GM10248 (cell line): Measurements from ENCODE around the gene CRADD.
"Not testable (repeated sequence)": the region's sequence is repeated elsewhere in the genome, so short reads cannot be mapped to it uniquely, and the experiment has no call there.

Experiments
- CTCF ChIA-PET: fragments of 300-600 bp; sonication (Branson Sonifier 250); formaldehyde crosslinking; extraction: SDS; loops from one replicate; lab custom pipeline; 2021; ENCODE audit warnings: antibody characterized with exemption; lab: Yijun Ruan, JAX
- POLR2A ChIA-PET: fragments of 350-650 bp; sonication (Branson Sonifier 250); formaldehyde crosslinking; extraction: SDS; loops from one replicate; lab custom pipeline; 2020; ENCODE audit warnings: antibody characterized with exemption; lab: Yijun Ruan, JAX
- DNase-seq: peaks from one replicate; pipeline ENCODE4 v3.0.0; 2012; ENCODE audit errors: extremely low spot score
- TF ChIP-seq, protein P1 (sequence below): IDR thresholded peaks from 2 replicates; pipeline ENCODE4 v1.5.1; 2012; ENCODE audit warnings: mild to moderate bottlenecking, low read depth; ENCODE audit errors: extremely low read depth, missing control alignments, control extremely low read depth

The CRADD gene

DNA sequence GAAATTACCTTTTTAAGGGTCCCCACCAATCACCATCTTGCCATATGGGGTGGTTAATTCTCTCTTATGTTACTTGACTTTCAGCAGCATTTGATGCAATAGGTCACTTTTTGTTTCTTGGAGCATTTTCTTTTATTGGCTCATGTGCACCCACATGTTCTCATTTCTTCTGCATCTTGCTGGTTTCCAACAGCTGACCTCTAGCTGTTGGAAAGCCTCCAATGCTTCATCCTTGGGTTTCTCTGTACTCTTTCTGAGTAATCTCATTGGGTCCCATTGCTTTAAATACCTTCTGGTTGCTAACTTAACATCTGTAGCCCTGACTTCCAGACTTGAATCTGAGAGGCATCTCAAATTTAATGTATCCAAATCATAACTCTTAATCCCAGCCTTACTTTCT, 116.8 kb downstream of the CRADD start:
- CTCF ChIA-PET = interaction anchor here (1.2 to 1.5 kb wide), 2 partner anchors 10 to 17 kb away, joined by 3 to 5 read pairs; no protein-coding TSS in a partner anchor
- DNase-seq = no peak
- POLR2A ChIA-PET = no interaction called here

DNA sequence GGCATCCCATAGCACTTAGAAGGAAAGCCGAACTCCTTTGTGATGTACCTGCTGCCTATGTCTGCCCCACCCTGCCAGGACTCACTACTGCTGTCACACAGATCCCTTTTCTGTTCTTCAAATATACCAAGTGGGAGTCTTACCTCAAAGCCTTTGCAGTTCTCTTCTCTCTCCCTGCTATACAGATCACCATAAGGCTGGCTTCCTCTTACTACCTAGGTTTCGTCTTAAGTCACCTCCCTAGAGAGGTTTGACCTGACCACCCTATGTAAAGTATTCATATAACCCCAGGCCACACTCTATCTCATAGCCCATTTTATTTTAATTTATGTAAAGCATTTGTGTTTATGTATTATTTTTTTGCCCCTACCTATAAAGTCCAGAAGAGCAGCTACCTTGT, 117.6 kb downstream of the CRADD start:
- TF ChIP-seq, protein P1, sequence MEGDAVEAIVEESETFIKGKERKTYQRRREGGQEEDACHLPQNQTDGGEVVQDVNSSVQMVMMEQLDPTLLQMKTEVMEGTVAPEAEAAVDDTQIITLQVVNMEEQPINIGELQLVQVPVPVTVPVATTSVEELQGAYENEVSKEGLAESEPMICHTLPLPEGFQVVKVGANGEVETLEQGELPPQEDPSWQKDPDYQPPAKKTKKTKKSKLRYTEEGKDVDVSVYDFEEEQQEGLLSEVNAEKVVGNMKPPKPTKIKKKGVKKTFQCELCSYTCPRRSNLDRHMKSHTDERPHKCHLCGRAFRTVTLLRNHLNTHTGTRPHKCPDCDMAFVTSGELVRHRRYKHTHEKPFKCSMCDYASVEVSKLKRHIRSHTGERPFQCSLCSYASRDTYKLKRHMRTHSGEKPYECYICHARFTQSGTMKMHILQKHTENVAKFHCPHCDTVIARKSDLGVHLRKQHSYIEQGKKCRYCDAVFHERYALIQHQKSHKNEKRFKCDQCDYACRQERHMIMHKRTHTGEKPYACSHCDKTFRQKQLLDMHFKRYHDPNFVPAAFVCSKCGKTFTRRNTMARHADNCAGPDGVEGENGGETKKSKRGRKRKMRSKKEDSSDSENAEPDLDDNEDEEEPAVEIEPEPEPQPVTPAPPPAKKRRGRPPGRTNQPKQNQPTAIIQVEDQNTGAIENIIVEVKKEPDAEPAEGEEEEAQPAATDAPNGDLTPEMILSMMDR = no peak
- DNase-seq = no peak
- CTCF ChIA-PET = no interaction called here
- POLR2A ChIA-PET = no interaction called here

More for the DNA sequence above, 116.8 kb downstream of the CRADD start:
- TF ChIP-seq, protein P1 = no peak

DNA sequence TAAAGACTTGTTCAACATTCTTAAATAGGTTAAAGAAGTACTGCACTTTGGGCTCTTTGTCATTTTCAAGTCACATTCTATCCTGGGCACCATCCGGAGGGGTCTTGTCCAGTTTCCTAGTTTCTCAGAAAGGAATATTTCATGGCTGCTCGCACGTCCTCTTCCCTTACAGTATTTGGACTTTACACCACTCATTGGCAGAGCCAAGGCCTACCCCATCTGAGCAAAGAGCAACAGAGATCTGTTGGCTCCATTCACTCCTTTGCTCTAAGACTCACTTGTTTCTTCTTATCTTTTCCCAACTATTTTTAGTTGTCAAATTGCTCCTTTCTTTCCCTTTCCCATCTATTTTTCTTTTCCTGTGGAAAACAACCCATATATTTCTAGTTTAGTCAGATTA, 118.2 kb downstream of the CRADD start:
- TF ChIP-seq, protein P1 = no peak
- POLR2A ChIA-PET = no interaction called here
- CTCF ChIA-PET = interaction anchor here (1.2 kb wide), 1 partner anchor 59 kb away, joined by 3 read pairs; no protein-coding TSS in a partner anchor
- no peak for DNase-seq

DNA sequence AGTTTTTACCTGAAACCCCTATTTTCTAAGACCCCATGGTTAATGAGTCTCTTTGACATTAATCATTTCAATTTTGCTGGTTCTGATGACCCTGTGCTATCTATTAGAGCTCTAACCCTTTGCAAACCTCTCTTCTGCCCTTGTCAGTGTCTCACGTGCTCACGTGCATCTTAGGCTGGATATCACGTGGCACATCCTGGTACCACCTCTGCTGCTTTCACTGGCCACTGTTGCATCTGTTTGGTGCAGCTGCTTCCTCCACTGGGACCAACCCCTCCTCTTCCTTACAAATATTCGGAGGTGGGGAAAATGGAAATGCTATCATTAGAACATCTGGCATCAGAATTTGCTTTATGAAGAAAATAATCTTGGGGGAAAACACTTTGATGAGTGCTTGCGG, 119.6 kb downstream of the CRADD start:
- TF ChIP-seq, protein P1 = no peak
- ChIA-PET CTCF (no interaction called here), POLR2A (no interaction called here)
- no peak for DNase-seq

DNA sequence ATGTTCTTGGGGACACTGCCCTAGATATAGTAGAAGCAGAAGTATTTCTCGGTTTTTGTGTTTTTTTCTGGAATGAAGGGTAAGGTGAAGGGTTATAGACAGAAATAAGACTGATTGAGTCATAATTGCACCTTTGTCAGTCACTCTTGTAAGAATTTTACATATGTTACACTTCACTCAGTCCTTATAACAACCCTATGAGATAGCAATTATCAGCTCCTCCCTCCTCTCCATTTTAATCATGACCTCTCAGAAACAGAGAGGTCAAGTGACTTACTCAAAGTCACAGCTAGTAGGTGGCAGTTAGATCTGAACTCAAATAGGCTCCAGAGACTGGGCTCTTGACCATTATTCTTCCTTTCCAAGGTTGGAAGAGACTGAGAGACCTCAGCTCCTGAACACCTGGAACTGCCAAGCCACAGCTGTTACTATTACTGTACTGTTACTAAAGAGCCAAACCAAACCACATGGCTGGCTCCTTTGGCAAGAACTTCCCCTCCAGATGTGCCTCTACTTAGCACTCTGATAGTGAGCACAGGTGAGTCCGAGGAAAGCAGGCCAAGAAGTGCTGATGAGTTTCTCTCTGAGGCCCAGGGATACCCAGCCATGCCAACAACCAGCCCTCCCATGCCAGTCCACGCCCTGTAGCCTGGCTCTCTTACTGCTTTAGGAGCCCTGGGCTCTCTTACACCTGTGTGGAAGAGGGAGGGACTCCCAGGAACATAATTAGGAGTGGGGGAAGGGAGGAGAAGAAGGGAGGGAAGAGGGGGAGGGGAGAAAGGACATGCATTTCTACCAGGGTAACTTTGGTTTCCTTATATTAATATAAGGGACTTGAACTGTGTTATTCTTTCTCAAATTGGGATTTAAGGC, 121.3 kb downstream of the CRADD start:
- TF ChIP-seq, protein P1 = no peak
- no peak for DNase-seq
- POLR2A ChIA-PET = no interaction called here
- CTCF ChIA-PET = interaction anchor here (1.1 kb wide), 1 partner anchor 9 kb away, joined by 5 read pairs; no protein-coding TSS in a partner anchor

DNA sequence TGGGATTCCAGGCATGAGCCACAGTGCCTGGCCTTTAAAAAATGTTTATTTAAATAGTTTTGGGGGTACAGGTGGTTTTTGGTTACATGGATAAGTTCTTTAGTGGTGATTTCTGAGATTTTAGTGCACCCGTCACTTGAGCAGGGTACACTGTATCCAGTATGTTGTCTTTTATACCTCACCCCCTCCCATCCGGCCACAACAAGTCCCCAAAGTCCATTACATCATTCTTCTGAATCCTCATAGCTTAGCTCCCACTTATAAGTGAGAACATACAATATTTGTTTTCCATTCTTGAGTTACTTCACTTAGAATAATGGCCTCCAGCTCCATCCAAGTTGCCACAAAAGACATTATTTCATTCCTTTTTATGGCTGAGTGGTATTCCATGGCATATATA, 124.5 kb downstream of the CRADD start:
- CTCF ChIA-PET, DNase-seq, POLR2A ChIA-PET: not testable (repeated sequence)

DNA sequence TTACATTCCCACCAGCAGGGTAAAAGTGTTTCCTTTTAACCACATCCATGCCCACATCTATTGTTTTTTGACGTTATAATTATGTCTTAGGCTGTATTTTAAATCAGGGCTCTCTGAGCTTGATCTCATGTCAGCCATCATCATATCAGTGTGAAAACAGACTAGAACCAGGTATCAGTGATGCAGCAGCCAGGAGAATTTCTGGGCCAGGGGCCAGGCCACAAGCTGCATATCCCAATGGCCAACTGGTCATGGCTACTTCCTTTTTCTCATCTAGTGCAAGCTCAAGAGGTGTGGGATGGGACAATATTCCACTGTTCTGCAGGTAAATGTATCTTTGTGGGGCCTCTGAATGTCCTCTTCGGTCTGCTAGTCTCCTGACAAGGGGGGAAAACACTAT, 125.1 kb downstream of the CRADD start:
- no peak for DNase-seq
- TF ChIP-seq, protein P1 = no peak
- ChIA-PET CTCF (interaction anchor here (1.0 to 2.6 kb wide), 4 partner anchors 22 to 237 kb away, joined by 3 to 8 read pairs (median 4); no protein-coding TSS in a partner anchor), POLR2A (no interaction called here)
